Gastroesophageal sphincter (tissue), 4 donors: ENCODE measurements around the gene MYRIP. TPM values are rescaled to one million over a fixed set of nuclear protein-coding genes. Genes with fewer than 3 reads are reported as not detected.
"Not testable (repeated sequence)": the region's sequence is repeated elsewhere in the genome, so short reads cannot be mapped to it uniquely, and the experiment has no call there.

Source experiments
- ATAC-seq: fragments of 150-250 bp; one replicate; pipeline ENCODE4 v1.9.1; 2016; ENCODE audit warnings: mild to moderate bottlenecking, moderate library complexity
- H3K27ac ChIP-seq, 4 donors: fragments of 200-600 bp; sonication (generic) in 3 of 4; 1 replicate in 3 of 4; 2 replicates in 1 of 4; pipeline ENCODE4 v1.5.1; 2016 to 2019
- H3K27me3 ChIP-seq: fragments of 200-600 bp; sonication (generic); one replicate; pipeline ENCODE4 v1.5.1; 2019
- H3K36me3 ChIP-seq, 2 donors: fragments of 200-600 bp; sonication (generic); one replicate each; pipeline ENCODE4 v1.5.1; 2019; ENCODE audit warnings: control low read depth in 1 of 2
- H3K4me1 ChIP-seq, 3 donors: fragments of 200-600 bp; sonication (generic); 1 replicate in 2 of 3; 2 replicates in 1 of 3; pipeline ENCODE4 v1.5.1; 2016 to 2019; ENCODE audit warnings: control low read depth in 2 of 3
- H3K4me3 ChIP-seq, 2 donors: fragments of 200-600 bp; sonication (generic); one replicate each; pipeline ENCODE4 v1.5.1; 2019; ENCODE audit warnings: mild to moderate bottlenecking in 1 of 2, moderate library complexity in 1 of 2
- H3K9me3 ChIP-seq, 3 donors: fragments of 200-600 bp; sonication (generic); one replicate each; pipeline ENCODE4 v1.5.1; 2017 to 2019; ENCODE audit warnings: control low read depth in 2 of 3
- CTCF ChIP-seq, 4 experiments: fragments of 200-600 bp in 2 of 4; fragments of 450-650 bp in 2 of 4; sonication (generic) in 1 of 4; IDR thresholded peaks; one replicate each; pipeline ENCODE4 v1.5.1; 2017 to 2019; ENCODE audit warnings: antibody characterized with exemption in 4 of 4, mild to moderate bottlenecking in 2 of 4, moderate library complexity in 2 of 4
- EP300 ChIP-seq: sonication (generic); formaldehyde crosslinking; IDR thresholded peaks from one replicate; pipeline ENCODE4 v1.6.1; 2017; ENCODE audit warnings: antibody characterized with exemption, mild to moderate bottlenecking
- POLR2A ChIP-seq, 2 donors: fragments of 450-650 bp; IDR thresholded peaks; one replicate each; pipeline ENCODE4 v1.6.1; 2017; ENCODE audit warnings: antibody characterized with exemption in 2 of 2, mild to moderate bottlenecking in 2 of 2, moderate library complexity in 1 of 2
- POLR2AphosphoS5 ChIP-seq: sonication (generic); formaldehyde crosslinking; IDR thresholded peaks from one replicate; pipeline ENCODE4 v1.6.1; 2017; ENCODE audit warnings: antibody characterized with exemption
- WGBS, 2 donors: methylation state at CpG; one replicate each; pipeline ENCODE4 v1.1.5; 2018; ENCODE audit warnings: low coverage in 1 of 2; 5-methylcytosine and 5-hydroxymethylcytosine counted together
- total RNA-seq, 4 donors: library from RNA; depleted of rRNA; stranded (reverse); fragments of >200 nt; gene quantifications; one replicate each; pipeline ENCODE4 v1.1.0, GENCODE V29; 2016

Gene MYRIP
- total RNA-seq, 4 donors from 2014 or later, result 3.7 to 6.4 (median 5.0) TPM

DNA sequence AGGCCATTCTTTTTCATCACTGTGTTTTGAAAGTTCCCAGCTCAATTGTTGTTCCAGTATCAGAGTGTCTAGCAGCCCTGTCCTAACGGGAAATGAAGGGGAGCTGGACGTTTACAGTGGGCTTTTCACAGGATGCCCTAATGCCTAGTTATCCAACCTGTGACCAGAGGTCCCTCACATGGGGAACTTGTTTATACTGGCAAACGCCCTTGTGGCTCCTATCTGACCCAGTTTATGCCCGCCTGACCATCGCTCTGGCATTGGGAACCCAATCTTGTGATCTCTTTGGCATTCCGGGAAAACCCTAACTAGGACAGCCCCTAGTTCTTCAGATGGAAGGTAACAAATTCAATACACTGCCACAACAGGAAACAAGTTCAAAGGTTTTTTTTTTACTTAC is 14.5 kb upstream of the MYRIP start:
- Histone ChIP-seq H3K4me1 (no peaks in the 10 kb centered on the region), H3K27ac (no peak overlapping the region), H3K36me3 (no peaks in the 10 kb centered on the region), H3K4me3 (no peak overlapping the region), H3K27me3 (peaks cover 5% of the 10 kb centered on the region), H3K9me3 (no peaks in the 10 kb centered on the region)
- 53 to 70% methylated on average over 2 to 5 of the region's 6 CpGs for WGBS, 2 donors
- TF ChIP-seq EP300 (no peak), CTCF (IDR thresholded peaks at IDR 0.05) (no peak), POLR2A (IDR thresholded peaks at IDR 0.05) (no peak), POLR2AphosphoS5 (no peak)
- ATAC-seq, result no peak

- no peak overlapping the region for H3K4me3 ChIP-seq
- no peak for ATAC-seq
- H3K9me3 ChIP-seq, result peaks cover 0 to 5% (median 0%) of the 10 kb centered on the region in 3 donors
- H3K4me1 ChIP-seq, result no peaks in the 10 kb centered on the region
- no peaks in the 10 kb centered on the region for H3K36me3 ChIP-seq
- no peak for TF ChIP-seq EP300
- no peak for TF ChIP-seq POLR2AphosphoS5
- TF ChIP-seq CTCF (IDR thresholded peaks at IDR 0.05), result no peak
- TF ChIP-seq POLR2A (IDR thresholded peaks at IDR 0.05), result no peak
- H3K27me3 ChIP-seq, result peaks cover 26% of the 10 kb centered on the region
- no peak overlapping the region for H3K27ac ChIP-seq
Measured at GRCh38 chr3:39801216-39801615, 8.2 kb upstream of the MYRIP start.

DNA sequence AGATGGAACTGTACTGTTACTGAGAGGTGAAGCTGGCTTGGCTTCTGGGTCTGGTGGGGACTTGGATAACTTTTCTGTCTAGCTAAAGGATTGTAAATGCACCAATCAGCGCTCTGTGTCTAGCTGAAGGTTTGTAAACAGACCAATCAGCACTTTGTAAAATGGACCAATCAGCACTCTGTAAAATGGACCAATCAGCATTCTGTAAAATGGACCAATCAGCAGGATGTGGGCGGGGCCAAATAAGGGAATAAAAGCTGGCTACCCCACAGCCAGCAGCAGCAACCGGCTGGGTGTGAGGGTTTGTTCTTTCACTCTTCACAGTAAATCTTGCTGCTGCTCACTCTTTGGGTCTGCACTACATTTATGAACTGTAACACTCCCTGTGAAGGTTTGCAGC is 6.9 kb upstream of the MYRIP start:
- not testable (repeated sequence) for H3K36me3 ChIP-seq, ATAC-seq, H3K4me3 ChIP-seq, H3K27ac ChIP-seq, H3K9me3 ChIP-seq, H3K4me1 ChIP-seq
- 61 to 100% methylated on average over 1 to 2 of the region's 3 CpGs for WGBS, 2 donors
- H3K27me3 ChIP-seq, result peaks cover 32% of the 10 kb centered on the region

DNA sequence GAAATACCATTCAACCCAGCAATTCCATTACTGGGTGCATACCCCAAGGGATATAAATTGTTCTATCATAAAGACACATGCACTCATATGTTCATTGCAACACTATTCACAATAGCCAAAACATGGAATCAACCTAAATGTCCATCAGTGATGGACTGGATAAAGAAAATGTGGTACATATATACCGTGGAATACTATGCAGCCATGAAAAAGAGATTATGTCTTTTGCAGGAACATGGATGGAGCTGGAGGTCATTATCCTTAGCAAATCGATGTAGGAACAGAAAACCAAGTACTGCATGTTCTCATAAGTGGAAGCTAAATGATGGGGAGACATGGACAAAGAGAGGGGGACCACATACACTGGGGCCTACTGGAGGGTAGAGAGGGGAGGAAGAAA is 5.5 kb upstream of the MYRIP start:
- WGBS, 2 donors, result 74 to 77% methylated on average over 2 of the region's 2 CpGs
- Histone ChIP-seq H3K4me3 (no peak overlapping the region), H3K36me3 (no peaks in the 10 kb centered on the region), H3K9me3 (peaks cover 0 to 5% (median 0%) of the 10 kb centered on the region in 3 donors), H3K27me3 (peaks cover 39% of the 10 kb centered on the region), H3K4me1 (peaks cover 0 to 6% (median 0%) of the 10 kb centered on the region in 3 donors), H3K27ac (no peak overlapping the region)
- ATAC-seq, result no peak
- TF ChIP-seq CTCF (IDR thresholded peaks at IDR 0.05) (no peak), POLR2AphosphoS5 (no peak), EP300 (no peak), POLR2A (IDR thresholded peaks at IDR 0.05) (no peak)

DNA sequence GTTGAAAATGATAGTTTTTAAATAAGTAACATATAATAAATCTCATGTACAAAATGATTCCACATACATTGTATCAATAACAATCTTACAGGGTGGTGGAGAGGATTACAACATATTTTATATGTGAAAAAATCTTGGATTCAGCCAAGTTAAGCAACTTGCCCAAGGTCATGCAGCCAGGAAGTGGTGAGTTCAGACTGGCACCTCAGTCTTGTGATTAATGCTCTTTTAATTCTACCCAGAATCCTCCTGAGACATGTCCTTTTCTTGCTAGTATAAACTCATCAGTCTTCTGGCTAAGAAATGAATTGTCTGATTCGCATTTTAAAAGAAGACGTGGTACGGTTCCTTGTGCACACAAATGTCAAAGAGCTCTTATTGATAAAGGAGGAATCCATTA is 4.5 kb upstream of the MYRIP start:
- H3K4me1 ChIP-seq, result peaks cover 4 to 14% (median 5%) of the 10 kb centered on the region in 3 donors
- no peak overlapping the region for H3K27ac ChIP-seq
- no peak for ATAC-seq
- H3K9me3 ChIP-seq, result peaks cover 0 to 5% (median 0%) of the 10 kb centered on the region in 3 donors
- no peaks in the 10 kb centered on the region for H3K36me3 ChIP-seq
- H3K4me3 ChIP-seq, result no peak overlapping the region
- no peak for TF ChIP-seq CTCF (IDR thresholded peaks at IDR 0.05)
- TF ChIP-seq EP300, result no peak
- no peak for TF ChIP-seq POLR2A (IDR thresholded peaks at IDR 0.05)
- no peak for TF ChIP-seq POLR2AphosphoS5
- 31 to 53% methylated on average over 3 of the region's 3 CpGs for WGBS, 2 donors
- H3K27me3 ChIP-seq, result peaks cover 49% of the 10 kb centered on the region
